SK-N-MC (cell line): ENCODE data around the gene FBXW11.

Experiments
- EZH2 ChIP-seq: fragments of 200-600 bp; sonication (generic); IDR thresholded peaks from one replicate; pipeline ENCODE4 v1.6.1; 2017; ENCODE audit warnings: antibody characterized with exemption
- FOXP2 ChIP-seq: optimal IDR thresholded peaks from 2 replicates; pipeline ENCODE3; 2011; ENCODE audit warnings: mild to moderate bottlenecking, moderate library complexity; ENCODE audit not compliant: insufficient read depth; ENCODE audit errors: extremely low read length, control extremely low read depth
- POLR2AphosphoS5 ChIP-seq: IDR thresholded peaks from 2 replicates; pipeline ENCODE4 v1.6.1; 2012; ENCODE audit warnings: mild to moderate bottlenecking, low read depth, low read length, borderline replicate concordance

DNA sequence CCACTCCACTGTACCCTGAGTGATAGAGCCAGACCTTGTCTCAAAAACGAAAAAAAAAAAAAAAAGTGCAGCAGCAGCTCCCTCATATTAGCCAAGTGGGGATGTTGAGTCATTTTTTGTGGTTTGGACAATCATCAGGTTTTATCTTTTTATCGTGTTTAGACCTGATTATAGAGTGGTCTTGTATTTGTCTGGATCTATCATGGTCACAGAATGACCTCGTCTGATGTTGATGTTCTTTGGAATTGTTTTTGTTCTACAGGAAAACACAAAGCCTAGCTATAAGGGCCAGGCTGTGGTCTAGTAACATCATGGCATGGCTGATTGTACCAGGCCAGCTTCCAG lies 1.6 kb upstream of the FBXW11 start:
- TF ChIP-seq POLR2AphosphoS5, result no peak
- no peak for TF ChIP-seq EZH2
- no peak for TF ChIP-seq FOXP2
